Measurements from ENCODE around the gene BHLHA15.

BHLHA15 gene

DNA sequence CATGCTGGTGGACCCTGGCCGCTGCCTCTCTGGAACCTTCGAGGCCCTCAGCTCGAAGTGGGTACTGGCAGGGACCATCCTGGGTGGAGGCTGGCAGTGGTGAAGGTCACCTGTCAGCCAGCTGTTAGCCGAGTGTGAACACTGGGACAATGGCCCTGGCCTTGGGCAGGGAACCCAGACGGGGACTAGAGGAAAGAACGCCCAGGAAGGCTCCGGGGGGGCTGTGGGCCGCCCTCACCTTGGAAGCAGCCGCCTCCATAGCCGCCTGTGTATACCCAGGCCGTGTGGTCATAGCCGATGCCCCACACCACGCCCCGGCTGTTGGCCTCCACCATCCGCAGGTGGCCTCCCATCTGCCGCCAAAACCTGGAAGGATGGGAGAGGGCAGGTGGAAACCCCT lies 17.6 kb downstream of the BHLHA15 start:
- Histone ChIP-seq H3K9ac (ENCODE audit: low read length) (no peak overlapping the region), H3K4ac (ENCODE audit: low read depth in 1 of 2, low read length in 2 of 2) (no peak overlapping the region), H3K36me3 (ENCODE audit: control insufficient read depth in 1 of 2, insufficient read depth in 2 of 2, low read depth in 1 of 2, low read length in 2 of 2) (peaks cover 13 to 79% of the 10 kb centered on the region in 2 experiments), H3K4me3 (ENCODE audit: insufficient read depth in 1 of 2, low read depth in 1 of 2, low read length in 2 of 2) (no peak overlapping the region), H3K18ac (ENCODE audit: low read depth in 1 of 2, low read length in 2 of 2) (no peak overlapping the region), H2BK15ac (ENCODE audit: low read depth, poor library complexity, severe bottlenecking) (no peak overlapping the region), H2AFZ (ENCODE audit: low read depth, low read length) (no peak overlapping the region), H3K27me3 (ENCODE audit: control insufficient read depth in 1 of 2, insufficient read depth in 1 of 2, low read length in 2 of 2) (no peaks in the 10 kb centered on the region), H3K14ac (ENCODE audit: low read length in 2 of 2) (no peak overlapping the region), H3K9me3 (ENCODE audit: control insufficient read depth, low read length) (no peaks in the 10 kb centered on the region), H2AK5ac (ENCODE audit: low read length, severe bottlenecking) (no peak overlapping the region), H4K8ac (ENCODE audit: low read length) (no peak overlapping the region), H2BK12ac (ENCODE audit: low read length in 2 of 2) (no peak overlapping the region), H3K79me1 (replicated peaks; ENCODE audit: low read length, poor library complexity, severe bottlenecking) (no peaks in the 10 kb centered on the region), H3K23ac (ENCODE audit: low read length in 2 of 2) (no peak overlapping the region), H2BK5ac (ENCODE audit: low read depth, low read length, poor library complexity, severe bottlenecking) (no peak overlapping the region), H4K91ac (ENCODE audit: low read length) (no peak overlapping the region), H3K27ac (ENCODE audit: low read length, poor library complexity, severe bottlenecking) (no peak overlapping the region), H3K4me1 (ENCODE audit: control insufficient read depth, insufficient read depth, low read depth, low read length) (no peaks in the 10 kb centered on the region), H2BK120ac (ENCODE audit: low read depth, low read length) (no peak overlapping the region), H3K4me2 (ENCODE audit: low read length, poor library complexity, severe bottlenecking) (no peak overlapping the region)
- no peak for DNase-seq
- WGBS = 95% methylated on average over 16 of the region's 16 CpGs

DNA sequence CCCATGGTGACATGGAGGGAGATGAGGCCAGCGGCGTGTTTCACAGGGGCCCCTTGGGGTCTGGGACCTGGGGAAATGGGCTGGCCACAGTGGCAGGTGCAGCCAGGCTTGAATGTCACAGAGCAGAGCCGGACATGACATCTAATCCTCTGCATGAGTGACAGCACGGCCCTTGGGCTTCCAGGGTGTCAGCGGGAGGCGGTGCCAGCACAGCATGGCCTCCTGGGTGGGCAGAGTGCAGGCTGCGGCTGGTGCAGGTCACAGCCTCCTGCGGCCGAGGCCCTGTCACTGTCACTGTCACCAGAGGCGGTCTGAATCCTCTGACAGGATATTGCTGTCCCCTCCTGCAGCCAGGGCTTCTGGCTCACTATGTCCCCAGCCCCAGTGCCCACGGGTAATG lies 18.2 kb downstream of the BHLHA15 start:
- Histone ChIP-seq H2BK12ac (ENCODE audit: low read length in 2 of 2) (no peak overlapping the region), H3K14ac (ENCODE audit: low read length in 2 of 2) (no peak overlapping the region), H4K8ac (ENCODE audit: low read length) (no peak overlapping the region), H3K4me2 (ENCODE audit: low read length, poor library complexity, severe bottlenecking) (no peak overlapping the region), H2AK5ac (ENCODE audit: low read length, severe bottlenecking) (no peak overlapping the region), H2BK120ac (ENCODE audit: low read depth, low read length) (no peak overlapping the region), H3K9ac (ENCODE audit: low read length) (no peak overlapping the region), H3K4me3 (ENCODE audit: insufficient read depth in 1 of 2, low read depth in 1 of 2, low read length in 2 of 2) (peak overlapping the region in 1 of 2 experiments; percentile 4), H3K36me3 (ENCODE audit: control insufficient read depth in 1 of 2, insufficient read depth in 2 of 2, low read depth in 1 of 2, low read length in 2 of 2) (peaks cover 13 to 78% of the 10 kb centered on the region in 2 experiments), H3K23ac (ENCODE audit: low read length in 2 of 2) (no peak overlapping the region), H4K91ac (ENCODE audit: low read length) (no peak overlapping the region), H3K79me1 (replicated peaks; ENCODE audit: low read length, poor library complexity, severe bottlenecking) (no peaks in the 10 kb centered on the region), H2BK5ac (ENCODE audit: low read depth, low read length, poor library complexity, severe bottlenecking) (no peak overlapping the region), H2AFZ (ENCODE audit: low read depth, low read length) (no peak overlapping the region), H3K4ac (ENCODE audit: low read depth in 1 of 2, low read length in 2 of 2) (no peak overlapping the region), H3K18ac (ENCODE audit: low read depth in 1 of 2, low read length in 2 of 2) (no peak overlapping the region), H3K27me3 (ENCODE audit: control insufficient read depth in 1 of 2, insufficient read depth in 1 of 2, low read length in 2 of 2) (no peaks in the 10 kb centered on the region), H3K9me3 (ENCODE audit: control insufficient read depth, low read length) (no peaks in the 10 kb centered on the region), H3K27ac (ENCODE audit: low read length, poor library complexity, severe bottlenecking) (no peak overlapping the region), H3K4me1 (ENCODE audit: control insufficient read depth, insufficient read depth, low read depth, low read length) (no peaks in the 10 kb centered on the region), H2BK15ac (ENCODE audit: low read depth, poor library complexity, severe bottlenecking) (no peak overlapping the region)
- WGBS = 93% methylated on average over 11 of the region's 11 CpGs
- no peak for DNase-seq

DNA sequence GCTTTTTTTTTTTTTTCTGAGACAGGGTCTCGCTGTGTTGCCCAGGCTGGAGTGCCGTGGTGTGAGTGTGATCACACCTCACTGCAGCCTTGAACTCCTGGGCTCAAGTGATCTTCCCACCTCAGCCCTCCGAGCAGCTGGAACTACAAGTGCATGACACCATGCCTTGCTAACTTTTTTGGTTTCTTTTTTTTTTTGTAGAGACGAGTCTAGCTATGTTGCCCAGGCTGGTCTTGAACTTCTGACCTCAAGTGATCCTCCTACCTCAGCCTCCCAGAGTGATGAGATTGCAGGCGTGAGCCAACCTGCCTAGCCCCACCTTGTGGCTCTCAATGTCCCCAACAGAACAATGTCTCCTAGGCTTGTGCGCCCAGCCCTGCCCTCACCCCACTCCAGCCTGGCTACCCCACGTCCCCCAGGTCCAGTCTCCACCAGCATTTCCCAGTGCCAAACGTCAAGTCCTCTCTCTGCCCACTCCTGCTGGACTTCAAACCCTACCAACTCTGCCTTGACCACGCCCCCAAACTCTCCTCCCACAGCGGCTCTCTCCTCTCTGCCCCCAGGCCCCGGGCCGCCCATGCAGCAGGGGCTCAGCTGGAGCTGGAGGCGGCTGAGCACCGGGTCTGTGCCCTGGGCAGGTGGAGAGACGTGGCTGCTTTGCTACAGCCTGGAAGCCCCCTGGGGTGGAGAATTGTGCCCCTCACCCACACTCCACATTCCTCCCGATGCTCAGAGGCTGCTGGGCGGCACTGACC lies 18.9 kb downstream of the BHLHA15 start:
- H3K4ac ChIP-seq (ENCODE audit: low read depth in 1 of 2, low read length in 2 of 2) = no peak overlapping the region
- no peak for DNase-seq
- H3K4me3 ChIP-seq (ENCODE audit: insufficient read depth in 1 of 2, low read depth in 1 of 2, low read length in 2 of 2) = no peak overlapping the region
- no peak overlapping the region for H2BK5ac ChIP-seq (ENCODE audit: low read depth, low read length, poor library complexity, severe bottlenecking)
- 92% methylated on average over 17 of the region's 17 CpGs for WGBS
- H3K23ac ChIP-seq (ENCODE audit: low read length in 2 of 2) = no peak overlapping the region
- H3K18ac ChIP-seq (ENCODE audit: low read depth in 1 of 2, low read length in 2 of 2) = no peak overlapping the region
- no peak overlapping the region for H4K91ac ChIP-seq (ENCODE audit: low read length)
- H2AFZ ChIP-seq (ENCODE audit: low read depth, low read length) = no peak overlapping the region
- no peak overlapping the region for H2AK5ac ChIP-seq (ENCODE audit: low read length, severe bottlenecking)
- H3K4me1 ChIP-seq (ENCODE audit: control insufficient read depth, insufficient read depth, low read depth, low read length) = no peaks in the 10 kb centered on the region
- no peak overlapping the region for H2BK120ac ChIP-seq (ENCODE audit: low read depth, low read length)
- no peak overlapping the region for H3K14ac ChIP-seq (ENCODE audit: low read length in 2 of 2)
- H3K27ac ChIP-seq (ENCODE audit: low read length, poor library complexity, severe bottlenecking) = no peak overlapping the region
- no peak overlapping the region for H3K9ac ChIP-seq (ENCODE audit: low read length)
- no peaks in the 10 kb centered on the region for H3K9me3 ChIP-seq (ENCODE audit: control insufficient read depth, low read length)
- H4K8ac ChIP-seq (ENCODE audit: low read length) = no peak overlapping the region
- H3K79me1 ChIP-seq (replicated peaks; ENCODE audit: low read length, poor library complexity, severe bottlenecking) = no peaks in the 10 kb centered on the region
- no peaks in the 10 kb centered on the region for H3K27me3 ChIP-seq (ENCODE audit: control insufficient read depth in 1 of 2, insufficient read depth in 1 of 2, low read length in 2 of 2)
- no peak overlapping the region for H3K4me2 ChIP-seq (ENCODE audit: low read length, poor library complexity, severe bottlenecking)
- no peak overlapping the region for H2BK12ac ChIP-seq (ENCODE audit: low read length in 2 of 2)
- peaks cover 13 to 71% of the 10 kb centered on the region in 2 experiments for H3K36me3 ChIP-seq (ENCODE audit: control insufficient read depth in 1 of 2, insufficient read depth in 2 of 2, low read depth in 1 of 2, low read length in 2 of 2)
- H2BK15ac ChIP-seq (ENCODE audit: low read depth, poor library complexity, severe bottlenecking) = no peak overlapping the region

DNA sequence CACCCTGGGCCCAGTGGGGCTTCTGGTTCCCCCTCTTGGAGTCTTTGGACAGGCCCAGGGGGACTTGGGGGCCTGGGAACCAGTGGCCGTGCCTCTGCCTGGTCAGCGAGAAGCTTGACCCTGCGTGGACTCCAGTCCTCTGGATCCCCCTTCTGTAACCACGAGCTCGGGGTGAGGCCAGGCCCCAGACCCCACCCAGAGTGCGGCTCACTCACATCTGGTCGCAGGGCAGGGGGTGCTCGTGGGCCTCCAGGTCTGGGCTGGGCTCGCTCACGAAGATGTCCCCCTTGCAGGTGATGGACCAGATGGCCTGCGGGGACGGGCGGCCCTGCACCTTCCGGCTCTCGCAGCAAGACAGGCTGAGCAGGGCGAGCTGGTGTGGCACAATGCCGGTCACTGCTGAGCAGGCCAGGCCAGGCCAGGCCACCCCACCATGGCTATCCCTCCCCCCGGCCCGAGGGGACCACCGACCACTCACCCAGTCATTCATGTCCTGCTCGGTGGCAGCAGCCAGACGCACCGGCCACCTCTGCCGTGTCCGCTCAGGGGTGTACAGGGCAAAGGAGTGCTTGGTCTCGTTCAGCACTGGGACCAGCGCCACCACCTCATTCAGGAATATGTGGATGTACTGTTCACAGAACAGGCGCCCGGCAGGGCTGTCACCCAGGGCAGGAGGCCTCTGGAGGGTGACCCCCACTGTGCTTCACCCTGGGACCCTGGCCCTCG lies 19.7 kb downstream of the BHLHA15 start:
- H3K4me2 ChIP-seq (ENCODE audit: low read length, poor library complexity, severe bottlenecking) = no peak overlapping the region
- H3K9ac ChIP-seq (ENCODE audit: low read length) = no peak overlapping the region
- no peak overlapping the region for H2BK120ac ChIP-seq (ENCODE audit: low read depth, low read length)
- peaks cover 9 to 70% of the 10 kb centered on the region in 2 experiments for H3K36me3 ChIP-seq (ENCODE audit: control insufficient read depth in 1 of 2, insufficient read depth in 2 of 2, low read depth in 1 of 2, low read length in 2 of 2)
- no peak overlapping the region for H2AK5ac ChIP-seq (ENCODE audit: low read length, severe bottlenecking)
- 98% methylated on average over 30 of the region's 30 CpGs for WGBS
- no peak overlapping the region for H3K4me3 ChIP-seq (ENCODE audit: insufficient read depth in 1 of 2, low read depth in 1 of 2, low read length in 2 of 2)
- no peak overlapping the region for H3K14ac ChIP-seq (ENCODE audit: low read length in 2 of 2)
- H3K27me3 ChIP-seq (ENCODE audit: control insufficient read depth in 1 of 2, insufficient read depth in 1 of 2, low read length in 2 of 2) = no peaks in the 10 kb centered on the region
- H2BK15ac ChIP-seq (ENCODE audit: low read depth, poor library complexity, severe bottlenecking) = no peak overlapping the region
- no peak overlapping the region for H3K23ac ChIP-seq (ENCODE audit: low read length in 2 of 2)
- H2AFZ ChIP-seq (ENCODE audit: low read depth, low read length) = no peak overlapping the region
- H4K91ac ChIP-seq (ENCODE audit: low read length) = no peak overlapping the region
- H2BK12ac ChIP-seq (ENCODE audit: low read length in 2 of 2) = no peak overlapping the region
- H3K4me1 ChIP-seq (ENCODE audit: control insufficient read depth, insufficient read depth, low read depth, low read length) = peaks cover 2% of the 10 kb centered on the region
- H3K18ac ChIP-seq (ENCODE audit: low read depth in 1 of 2, low read length in 2 of 2) = no peak overlapping the region
- H3K27ac ChIP-seq (ENCODE audit: low read length, poor library complexity, severe bottlenecking) = no peak overlapping the region
- no peaks in the 10 kb centered on the region for H3K9me3 ChIP-seq (ENCODE audit: control insufficient read depth, low read length)
- no peak overlapping the region for H4K8ac ChIP-seq (ENCODE audit: low read length)
- DNase-seq = no peak
- H3K79me1 ChIP-seq (replicated peaks; ENCODE audit: low read length, poor library complexity, severe bottlenecking) = no peaks in the 10 kb centered on the region
- no peak overlapping the region for H3K4ac ChIP-seq (ENCODE audit: low read depth in 1 of 2, low read length in 2 of 2)
- no peak overlapping the region for H2BK5ac ChIP-seq (ENCODE audit: low read depth, low read length, poor library complexity, severe bottlenecking)

All from mesenchymal stem cell (in vitro differentiated cells and primary cell).